ENCODE results near the gene ITGAE. TPM values are rescaled to one million over a fixed set of nuclear protein-coding genes. Genes with fewer than 3 reads are reported as not detected.

The ITGAE gene
- total RNA-seq, 2 donors from 2014 or later = 21.8 to 34.3 TPM

DNA sequence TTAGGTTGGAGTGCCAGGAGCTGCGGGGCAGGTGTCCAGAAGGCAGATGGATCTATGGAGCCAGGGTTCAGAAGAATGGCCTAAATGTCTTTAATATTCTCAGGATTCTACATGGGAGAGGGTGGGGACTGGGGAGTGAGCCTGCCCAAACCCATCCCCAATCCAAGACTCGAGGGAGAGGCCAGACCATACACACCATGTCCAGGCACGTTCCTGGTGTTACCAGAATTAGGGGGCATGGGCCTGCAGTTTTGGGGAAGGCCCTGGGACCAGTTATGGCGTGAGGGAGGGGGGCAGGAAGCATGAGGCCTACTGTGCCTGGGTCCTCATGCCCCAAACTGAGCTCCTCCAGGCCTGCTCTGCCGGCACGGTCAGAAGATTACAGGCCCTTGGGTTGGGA, 134.5 kb downstream of the ITGAE start:
- H3K27ac Mint-ChIP-seq = no peak overlapping the region
- DNase-seq = peak; percentile 49
- peak overlapping the region; percentile 90 for H3K4me3 ChIP-seq (ENCODE audit: low read length)

DNA sequence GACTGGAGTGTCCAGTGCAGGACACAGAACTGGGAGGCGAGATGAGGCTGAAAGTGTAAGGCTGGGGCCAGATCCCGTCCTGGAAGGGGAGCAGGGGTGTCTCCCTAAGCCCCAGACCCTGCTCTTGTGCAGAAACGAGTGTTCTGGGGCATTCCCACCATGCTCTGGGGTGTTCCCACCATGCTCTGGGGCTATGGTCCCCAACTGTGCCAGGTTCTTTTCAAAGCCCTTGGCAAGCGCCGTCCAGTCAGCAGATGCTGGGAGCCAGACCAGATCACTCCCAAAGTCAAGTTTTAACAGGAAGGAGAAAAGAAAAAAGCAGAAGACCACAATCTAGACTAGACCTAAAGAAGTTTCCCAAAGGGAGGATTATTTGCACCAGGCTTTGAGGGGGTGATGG, 135.2 kb downstream of the ITGAE start:
- Mint-ChIP-seq H3K27me3 (ENCODE audit: insufficient read depth) (no peaks in the 10 kb centered on the region), H3K4me1 (peaks cover 19% of the 10 kb centered on the region), H3K4me3 (peak overlapping the region; percentile 81), H3K9me3 (no peaks in the 10 kb centered on the region), H3K27ac (no peak overlapping the region), H3K36me3 (ENCODE audit: low read depth) (peaks cover 21% of the 10 kb centered on the region)
- H3K9me3 ChIP-seq (ENCODE audit: control insufficient read depth, low read length) = no peaks in the 10 kb centered on the region
- H3K27me3 ChIP-seq (ENCODE audit: control insufficient read depth, insufficient read depth, low read length, poor library complexity, severe bottlenecking) = no peaks in the 10 kb centered on the region
- H3K9ac ChIP-seq (ENCODE audit: extremely low read depth, low read length, poor library complexity, severe bottlenecking) = no peak overlapping the region
- no peak for DNase-seq
- TF ChIP-seq, protein P1, sequence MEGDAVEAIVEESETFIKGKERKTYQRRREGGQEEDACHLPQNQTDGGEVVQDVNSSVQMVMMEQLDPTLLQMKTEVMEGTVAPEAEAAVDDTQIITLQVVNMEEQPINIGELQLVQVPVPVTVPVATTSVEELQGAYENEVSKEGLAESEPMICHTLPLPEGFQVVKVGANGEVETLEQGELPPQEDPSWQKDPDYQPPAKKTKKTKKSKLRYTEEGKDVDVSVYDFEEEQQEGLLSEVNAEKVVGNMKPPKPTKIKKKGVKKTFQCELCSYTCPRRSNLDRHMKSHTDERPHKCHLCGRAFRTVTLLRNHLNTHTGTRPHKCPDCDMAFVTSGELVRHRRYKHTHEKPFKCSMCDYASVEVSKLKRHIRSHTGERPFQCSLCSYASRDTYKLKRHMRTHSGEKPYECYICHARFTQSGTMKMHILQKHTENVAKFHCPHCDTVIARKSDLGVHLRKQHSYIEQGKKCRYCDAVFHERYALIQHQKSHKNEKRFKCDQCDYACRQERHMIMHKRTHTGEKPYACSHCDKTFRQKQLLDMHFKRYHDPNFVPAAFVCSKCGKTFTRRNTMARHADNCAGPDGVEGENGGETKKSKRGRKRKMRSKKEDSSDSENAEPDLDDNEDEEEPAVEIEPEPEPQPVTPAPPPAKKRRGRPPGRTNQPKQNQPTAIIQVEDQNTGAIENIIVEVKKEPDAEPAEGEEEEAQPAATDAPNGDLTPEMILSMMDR (conservative IDR thresholded peaks at IDR 0.05) = no peak
- WGBS, 2 experiments (ENCODE audit: insufficient coverage in 1 of 2, insufficient read length in 1 of 2) = 90 to 94% methylated on average over 2 to 5 of the region's 5 CpGs
- H3K27ac ChIP-seq (ENCODE audit: low read depth, low read length) = no peak overlapping the region
- no peaks in the 10 kb centered on the region for H3K4me1 ChIP-seq (ENCODE audit: control insufficient read depth, insufficient read depth, low read length)
- peaks cover 44% of the 10 kb centered on the region for H3K36me3 ChIP-seq (ENCODE audit: control insufficient read depth, insufficient read depth, low read length)
- H3K4me3 ChIP-seq (ENCODE audit: low read length) = no peak overlapping the region

More for the DNA sequence above, 134.5 kb downstream of the ITGAE start:
- 94 to 100% methylated on average over 2 to 6 of the region's 6 CpGs for WGBS, 2 experiments (ENCODE audit: insufficient coverage in 1 of 2, insufficient read length in 1 of 2)
- H3K27ac ChIP-seq (ENCODE audit: low read depth, low read length) = no peak overlapping the region
- H3K4me1 Mint-ChIP-seq = peaks cover 19% of the 10 kb centered on the region
- H3K4me1 ChIP-seq (ENCODE audit: control insufficient read depth, insufficient read depth, low read length) = no peaks in the 10 kb centered on the region
- no peaks in the 10 kb centered on the region for H3K9me3 ChIP-seq (ENCODE audit: control insufficient read depth, low read length)
- H3K36me3 ChIP-seq (ENCODE audit: control insufficient read depth, insufficient read depth, low read length) = peaks cover 42% of the 10 kb centered on the region
- peaks cover 21% of the 10 kb centered on the region for H3K36me3 Mint-ChIP-seq (ENCODE audit: low read depth)
- no peaks in the 10 kb centered on the region for H3K9me3 Mint-ChIP-seq
- H3K9ac ChIP-seq (ENCODE audit: extremely low read depth, low read length, poor library complexity, severe bottlenecking) = no peak overlapping the region
- no peaks in the 10 kb centered on the region for H3K27me3 Mint-ChIP-seq (ENCODE audit: insufficient read depth)
- no peaks in the 10 kb centered on the region for H3K27me3 ChIP-seq (ENCODE audit: control insufficient read depth, insufficient read depth, low read length, poor library complexity, severe bottlenecking)
- peak overlapping the region; percentile 81 for H3K4me3 Mint-ChIP-seq
- TF ChIP-seq, protein P1 (conservative IDR thresholded peaks at IDR 0.05) = no peak

Other genes starting within 250 kb of the ITGAE start
- 10 to 100 TPM in 1 of 2 donors, 1 to 10 TPM in 1; 6.2 to 11.3 TPM for gene TRPV3, start 243.4 kb downstream of the ITGAE start, total RNA-seq
- 1 to 10 TPM; 8.0 to 9.2 TPM for gene TRPV1, start 191.8 kb downstream of the ITGAE start, total RNA-seq
- 10 to 100 TPM; 35.2 to 46.4 TPM for gene SHPK, start 164.9 kb downstream of the ITGAE start, total RNA-seq
- gene CTNS, start 164.4 kb downstream of the ITGAE start, total RNA-seq = 10 to 100 TPM; 17.2 to 18.8 TPM
- gene TAX1BP3, start 132.6 kb downstream of the ITGAE start, total RNA-seq = 10 to 100 TPM; 69.6 to 86.8 TPM
- gene EMC6, start 132.4 kb downstream of the ITGAE start, total RNA-seq = 10 to 100 TPM; 59.4 to 69.5 TPM
- gene P2RX5, start 105.0 kb downstream of the ITGAE start, total RNA-seq = under 1 TPM; 0.46 to 0.57 TPM
- 10 to 100 TPM; 14.7 to 24.6 TPM for gene HASPIN, start 77.3 kb downstream of the ITGAE start, total RNA-seq
- gene NCBP3, start 45.1 kb upstream of the ITGAE start, total RNA-seq = 10 to 100 TPM; 74.5 to 75.9 TPM
- gene CAMKK1, start 91.9 kb upstream of the ITGAE start, total RNA-seq = 1 to 10 TPM; 3.8 to 6.3 TPM
- gene P2RX1, start 115.3 kb upstream of the ITGAE start, total RNA-seq = not detected
- 1 to 10 TPM; 1.4 to 3.7 TPM for gene ATP2A3, start 163.2 kb upstream of the ITGAE start, total RNA-seq